HG02588 (cell line): ENCODE measurements around the gene CPS1.

Experiments used
- ATAC-seq: cut with Tn5 transposase; IDR thresholded peaks from one replicate; pipeline ENCODE4 v1.9.1; 2021; ENCODE audit warnings: mild to moderate bottlenecking, moderate library complexity; ENCODE audit not compliant: unreplicated experiment

The CPS1 gene

DNA sequence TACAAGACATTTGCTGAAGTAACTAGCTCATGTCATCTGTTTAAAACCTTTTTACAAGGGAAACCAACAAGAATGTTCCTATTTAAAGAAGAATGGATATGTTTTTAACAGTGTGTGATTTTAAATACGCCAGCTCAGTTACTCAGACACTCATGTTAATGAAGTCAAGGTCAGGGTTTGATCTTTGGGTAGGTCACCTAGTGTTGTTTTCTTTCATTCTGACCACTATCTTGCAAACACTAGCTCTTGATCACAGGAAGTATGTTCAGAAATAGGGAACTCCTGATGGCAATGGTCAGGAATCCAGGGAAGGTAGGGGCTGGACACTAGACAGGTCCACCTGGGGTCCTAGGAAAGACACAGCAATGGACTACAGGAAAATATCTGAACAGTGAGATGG is 116.7 kb downstream of the CPS1 start:
- ATAC-seq, result no peak

GRCh38 chr2:210676067-210676466 is 119.7 kb downstream of the CPS1 start:
- no peak for ATAC-seq

- ATAC-seq, result no peak
These were observed 125.1 kb downstream of the CPS1 start for GRCh38 chr2:210681491-210681890.

DNA sequence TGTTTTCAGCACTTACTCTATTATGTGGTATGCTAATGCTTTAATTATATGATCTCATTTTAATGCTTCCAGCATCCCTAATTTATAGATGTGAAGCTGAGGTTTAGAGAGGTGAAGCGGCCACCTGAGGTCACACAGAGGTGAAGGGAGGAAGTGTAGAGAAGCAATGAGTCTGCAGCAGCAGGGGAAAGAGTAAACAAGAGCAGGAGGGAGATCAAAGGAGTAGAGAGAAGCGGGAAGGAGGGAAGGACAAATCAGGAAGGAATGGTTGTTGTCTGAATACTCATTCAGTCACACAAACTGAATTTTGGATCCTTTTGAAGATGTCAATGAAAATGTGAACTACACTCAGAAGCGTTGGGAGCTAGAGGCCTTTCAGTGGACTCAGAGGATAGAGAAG is 130.0 kb downstream of the CPS1 start:
- no peak for ATAC-seq

- ATAC-seq, result no peak
These were observed 131.5 kb downstream of the CPS1 start for GRCh38 chr2:210687786-210688470.

DNA sequence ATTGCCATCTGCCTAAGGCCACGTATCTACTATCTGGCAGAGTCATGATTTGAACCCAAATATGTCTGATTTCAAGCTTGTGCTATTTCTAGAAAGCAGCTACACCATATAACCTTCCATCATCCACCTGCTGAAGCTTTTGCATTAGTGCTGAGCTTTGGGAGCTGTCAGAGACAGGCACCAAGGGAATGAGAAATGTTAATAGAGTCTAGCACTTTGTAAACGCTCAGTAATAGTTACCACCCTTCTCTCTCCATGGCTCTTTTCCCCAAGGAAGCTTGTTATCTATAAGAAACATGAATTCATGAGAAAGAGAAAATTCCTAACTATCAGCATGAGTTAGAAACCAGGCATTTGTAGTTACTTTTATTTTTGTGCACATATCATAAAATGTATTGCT is 151.5 kb downstream of the CPS1 start:
- ATAC-seq, result no peak

- no peak for ATAC-seq
These were observed 156.7 kb downstream of the CPS1 start for GRCh38 chr2:210713122-210713521.

GRCh38 chr2:210715560-210716082 is 159.2 kb downstream of the CPS1 start:
- no peak for ATAC-seq

DNA sequence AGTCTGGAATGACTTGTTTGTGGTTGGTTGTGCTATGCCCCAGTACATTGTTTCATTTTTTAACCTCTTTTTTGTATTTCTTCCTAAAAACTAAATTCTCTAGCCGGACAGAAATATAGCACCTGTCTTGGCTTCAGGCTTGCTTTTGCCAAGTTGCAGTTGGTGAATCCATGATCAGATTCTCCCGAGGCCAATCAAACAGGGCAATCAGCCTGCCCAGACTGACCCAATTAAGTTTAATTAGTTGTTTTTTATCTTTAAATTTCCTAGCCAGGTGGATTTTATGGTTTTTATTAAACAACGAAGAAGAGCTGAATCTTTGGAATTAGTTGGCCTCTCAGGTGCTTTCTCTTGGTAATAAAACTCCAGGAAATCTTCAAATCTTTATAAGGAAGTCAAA is 162.1 kb downstream of the CPS1 start:
- ATAC-seq, result no peak

GRCh38 chr2:210722092-210722491 is 165.7 kb downstream of the CPS1 start:
- no peak for ATAC-seq

DNA sequence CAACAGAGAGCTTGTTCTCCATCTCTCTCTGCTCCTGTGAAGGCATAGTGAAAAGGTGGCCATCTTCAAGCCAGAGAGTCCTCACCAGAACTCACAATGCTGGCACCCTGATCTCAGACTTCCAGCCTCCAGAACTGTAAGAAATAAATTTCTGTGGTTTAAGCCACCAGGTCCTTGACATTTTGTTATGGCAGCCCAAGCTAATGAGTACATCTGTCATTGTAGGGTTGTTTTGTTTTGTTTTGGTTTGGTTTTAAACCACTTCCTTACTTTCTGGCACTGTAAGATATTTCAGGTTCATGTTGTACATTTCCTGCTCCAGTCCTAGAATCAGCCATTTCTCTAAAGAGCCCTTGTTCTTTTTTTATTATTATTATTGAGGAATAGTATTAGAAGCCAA is 171.2 kb downstream of the CPS1 start:
- ATAC-seq, result no peak
